NAMALWA (cell line): ENCODE measurements around the gene PYM1.
"Not testable (repeated sequence)": the region's sequence is repeated elsewhere in the genome, so short reads cannot be mapped to it uniquely, and the experiment has no call there.

Experiments used
- DNase-seq: peaks from one replicate; pipeline ENCODE4 v3.0.0-alpha.2; 2015; ENCODE audit warnings: low spot score

The PYM1 gene

DNA sequence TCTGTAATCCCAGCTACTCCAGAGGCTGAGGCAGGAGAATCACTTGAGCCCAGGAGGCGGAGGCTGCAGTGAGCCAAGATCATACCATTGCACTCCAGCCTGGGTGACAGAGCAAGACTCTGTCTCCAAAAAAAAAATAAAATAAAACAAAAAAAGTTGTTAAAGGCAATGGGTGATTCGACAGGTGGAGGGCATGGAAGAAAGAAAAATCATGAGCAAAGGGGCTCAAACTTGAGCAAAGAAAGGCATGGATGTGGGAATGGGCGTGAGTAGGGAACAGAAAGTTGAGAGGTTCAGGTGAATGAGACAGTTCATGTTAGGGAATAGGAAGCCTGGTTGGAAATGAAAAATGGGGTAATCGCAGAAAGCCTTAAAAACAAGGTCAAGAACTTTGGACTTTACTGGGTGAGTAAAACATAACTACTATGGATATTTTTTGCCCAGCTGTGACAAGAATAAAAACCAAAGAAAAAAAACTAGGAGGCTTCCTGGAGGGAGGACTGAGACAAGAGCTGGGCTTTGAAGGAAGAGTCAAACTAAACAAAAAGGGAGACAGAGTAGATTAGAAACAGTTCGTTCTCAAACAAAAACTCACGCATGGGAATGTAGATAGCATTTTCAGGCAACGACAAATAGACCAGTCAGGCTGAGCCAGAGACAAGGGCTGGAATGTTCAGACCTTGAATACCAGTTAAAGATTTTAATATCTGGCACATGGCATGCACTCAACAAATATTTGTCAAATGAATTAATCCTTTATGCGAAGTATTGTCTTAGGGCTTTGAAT lies 18.8 kb downstream of the PYM1 start:
- no peak for DNase-seq

DNA sequence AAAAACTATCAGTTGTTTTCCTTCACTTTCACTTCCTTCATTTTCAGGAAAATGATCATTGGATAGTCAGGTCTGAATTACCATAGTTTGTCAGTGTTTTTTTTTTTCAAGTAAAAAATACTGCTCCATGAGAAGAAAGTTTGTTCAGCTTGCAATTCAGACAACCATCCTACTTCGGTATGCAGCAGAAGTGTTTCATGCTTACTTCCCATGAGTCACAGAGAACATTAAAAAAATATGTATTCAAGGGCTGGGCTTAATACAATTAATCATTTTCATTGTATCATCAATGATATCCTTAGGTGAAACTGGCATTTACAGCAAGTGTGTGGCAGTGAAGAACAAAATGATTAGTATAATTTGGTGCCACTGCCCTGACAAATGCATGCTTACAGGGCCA lies 21.6 kb downstream of the PYM1 start:
- no peak for DNase-seq

DNA sequence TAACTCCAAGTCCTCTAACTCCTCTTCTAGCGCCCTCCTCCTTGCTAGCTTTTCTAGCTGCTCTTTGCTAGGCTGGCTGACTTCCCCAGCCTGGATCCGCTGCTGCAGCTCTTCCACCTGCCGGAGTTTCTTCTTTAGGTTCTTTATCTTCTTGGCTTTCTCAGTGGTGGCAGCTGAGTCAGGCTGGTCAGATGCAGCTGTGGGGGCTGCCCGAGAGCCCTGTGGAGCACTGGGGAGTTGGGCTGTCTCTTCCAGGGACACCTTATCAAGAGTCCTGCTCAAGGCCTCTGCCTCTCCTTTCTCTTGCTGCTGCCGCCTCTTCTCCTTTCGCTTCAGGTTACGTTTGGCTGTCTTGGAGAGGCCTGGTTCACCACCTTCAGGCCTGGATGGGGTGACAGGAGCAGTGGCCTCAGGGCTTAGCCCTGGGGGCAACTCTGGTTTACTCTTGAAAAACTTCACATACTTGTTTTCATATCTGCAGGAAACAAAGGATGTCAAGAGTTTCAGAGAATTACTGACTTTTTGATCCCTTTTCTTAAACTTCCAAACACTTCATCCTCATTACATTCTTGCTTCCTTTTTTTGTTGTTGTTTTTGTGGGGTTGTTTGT lies 25.7 kb downstream of the PYM1 start:
- DNase-seq, result no peak

DNA sequence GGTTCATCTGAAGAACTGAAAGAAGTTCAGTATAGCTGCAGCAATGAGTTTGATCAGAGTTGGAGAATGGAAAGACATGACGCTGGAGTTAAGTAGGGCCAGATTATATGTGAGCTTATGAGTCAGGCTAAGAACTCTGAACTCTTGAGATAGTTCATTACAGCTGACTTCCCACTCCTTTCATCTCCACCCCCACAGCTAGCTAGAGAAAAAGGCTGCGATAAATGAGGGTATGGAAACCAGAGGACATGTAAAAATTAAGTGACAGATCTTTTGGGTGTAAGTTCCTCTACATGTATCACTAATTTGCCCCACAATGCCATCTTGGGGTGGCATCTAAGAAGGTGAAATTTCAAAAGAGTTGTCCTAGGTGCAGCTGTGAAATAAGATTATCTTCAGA lies 28.6 kb downstream of the PYM1 start:
- no peak for DNase-seq

DNA sequence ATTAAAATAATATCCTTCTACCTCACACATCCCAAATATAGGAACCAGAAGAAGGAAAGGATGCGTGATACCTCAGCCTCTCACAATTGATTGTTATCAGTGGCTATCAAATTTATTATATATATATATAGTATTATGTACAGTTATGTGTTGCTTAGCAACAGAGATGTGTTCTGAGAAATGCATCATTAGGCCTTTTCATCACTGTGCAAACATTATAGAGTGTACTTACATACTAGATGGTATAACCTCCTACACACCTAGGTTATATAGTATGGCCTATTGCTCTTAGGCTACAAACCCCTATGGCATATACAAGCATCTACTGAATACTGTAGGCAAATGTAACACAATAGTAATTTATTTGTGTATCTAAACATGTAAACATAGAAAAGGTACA lies 34.0 kb downstream of the PYM1 start:
- DNase-seq, result no peak

DNA sequence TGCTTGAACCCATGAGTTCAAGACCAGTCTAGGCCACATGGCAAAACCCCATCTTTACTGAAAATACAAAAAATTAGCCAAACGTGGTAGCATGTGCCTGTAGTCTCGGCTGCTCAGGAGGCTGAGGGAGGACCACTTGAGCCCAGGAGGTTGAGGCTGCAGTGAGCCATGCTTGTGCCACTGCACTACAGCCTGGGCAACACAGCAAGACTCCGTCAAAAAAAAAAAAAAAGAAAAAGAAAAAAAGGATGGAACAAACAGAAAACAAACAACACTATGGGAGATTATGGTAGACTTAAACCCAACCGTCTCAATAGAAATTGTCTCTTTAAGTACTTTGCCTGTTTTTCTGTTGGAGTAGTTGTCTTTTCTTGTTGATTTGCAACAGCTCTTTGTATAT lies 36.4 kb downstream of the PYM1 start:
- DNase-seq, result no peak

DNA sequence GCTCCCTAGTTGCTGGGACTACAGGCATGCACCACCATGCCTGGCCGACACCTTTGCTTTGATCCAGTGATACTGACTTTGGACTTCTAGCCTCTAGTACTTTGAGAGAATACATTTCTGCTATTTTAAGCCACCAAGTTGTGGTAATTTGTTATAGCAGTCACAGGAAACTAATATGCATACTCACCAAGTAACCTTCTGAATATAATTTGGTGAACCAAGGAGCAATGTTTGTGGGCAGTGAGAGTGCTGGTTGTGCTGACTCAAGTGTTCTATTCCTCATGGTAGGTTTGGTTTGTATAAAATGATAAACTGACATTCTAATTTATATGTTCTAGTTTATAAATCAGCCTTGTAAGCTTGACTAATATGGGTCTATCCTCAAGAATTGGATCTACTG lies 42.6 kb downstream of the PYM1 start:
- no peak for DNase-seq

DNA sequence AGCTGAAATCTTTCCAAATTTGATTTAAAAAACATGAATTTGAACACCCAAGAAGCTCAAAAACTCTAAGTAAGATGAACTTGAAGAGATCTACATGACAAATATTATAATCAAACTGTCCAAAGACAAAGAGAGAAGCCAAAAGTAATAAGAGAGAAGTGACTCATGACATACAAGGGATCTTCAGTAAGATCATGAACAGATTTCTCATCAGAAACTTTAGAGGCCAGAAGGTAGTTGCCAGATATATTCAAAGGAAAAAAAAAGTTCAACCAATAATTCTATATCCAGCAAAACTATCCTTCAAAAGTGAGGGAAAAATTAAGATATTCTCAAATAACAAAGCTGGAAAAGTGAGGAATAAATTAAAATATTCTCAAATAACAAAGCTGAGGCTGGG lies 49.9 kb downstream of the PYM1 start:
- DNase-seq, result no peak

DNA sequence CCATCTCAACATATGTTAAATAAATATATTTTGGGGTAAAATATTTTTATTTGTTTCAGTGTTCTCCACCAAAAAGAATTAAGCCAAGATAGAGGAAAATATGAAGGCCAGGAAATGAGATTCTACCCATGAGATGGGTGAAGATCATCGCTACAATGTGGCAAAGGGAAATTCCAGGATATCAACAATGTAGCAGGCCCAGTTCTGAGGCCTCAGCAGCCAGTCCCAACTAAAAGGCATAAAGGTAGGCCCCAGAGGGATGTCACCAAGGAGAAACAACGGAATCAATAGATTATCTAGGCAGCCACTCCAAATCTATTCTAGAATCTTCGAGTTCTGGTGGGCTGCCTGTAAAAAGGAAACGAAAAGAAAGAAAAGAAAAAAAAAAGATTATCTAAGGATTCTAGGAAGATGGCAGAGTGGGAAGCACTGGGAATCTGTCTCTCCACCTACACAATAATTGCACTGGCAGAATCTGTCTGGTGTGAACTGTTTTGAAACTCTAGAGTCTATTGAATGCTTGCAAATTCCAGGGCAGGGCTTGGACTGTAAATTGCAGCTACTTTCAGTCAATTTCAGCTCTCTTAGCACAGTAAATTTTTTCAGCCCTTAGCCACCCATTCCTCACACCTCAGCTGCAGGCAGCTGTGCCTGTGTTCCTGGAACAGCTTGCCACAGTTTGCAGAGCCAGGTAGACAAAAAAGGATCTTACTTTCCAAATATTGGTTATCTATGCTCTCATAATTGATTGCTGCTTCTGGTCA lies 51.8 kb downstream of the PYM1 start:
- DNase-seq, result no peak

DNA sequence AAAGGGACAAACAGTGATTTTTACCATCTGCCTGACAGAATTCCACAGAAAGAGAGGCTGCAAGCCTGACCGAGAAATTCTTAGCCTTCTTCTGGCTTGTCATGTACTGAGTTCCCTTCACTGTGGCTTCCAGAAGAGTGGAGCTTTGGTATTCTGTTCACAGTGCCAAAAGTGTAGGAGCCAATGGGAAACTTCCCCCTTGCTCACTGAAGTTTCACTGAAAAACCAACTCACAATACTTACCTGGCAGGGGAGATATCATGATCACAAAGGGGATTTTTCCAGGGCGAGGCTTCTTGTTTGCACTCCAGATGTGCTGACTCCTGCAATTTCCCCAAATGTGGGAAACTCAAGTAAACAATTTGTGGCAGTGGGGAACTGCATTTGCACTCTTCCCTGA lies 53.3 kb downstream of the PYM1 start:
- DNase-seq, result no peak

DNA sequence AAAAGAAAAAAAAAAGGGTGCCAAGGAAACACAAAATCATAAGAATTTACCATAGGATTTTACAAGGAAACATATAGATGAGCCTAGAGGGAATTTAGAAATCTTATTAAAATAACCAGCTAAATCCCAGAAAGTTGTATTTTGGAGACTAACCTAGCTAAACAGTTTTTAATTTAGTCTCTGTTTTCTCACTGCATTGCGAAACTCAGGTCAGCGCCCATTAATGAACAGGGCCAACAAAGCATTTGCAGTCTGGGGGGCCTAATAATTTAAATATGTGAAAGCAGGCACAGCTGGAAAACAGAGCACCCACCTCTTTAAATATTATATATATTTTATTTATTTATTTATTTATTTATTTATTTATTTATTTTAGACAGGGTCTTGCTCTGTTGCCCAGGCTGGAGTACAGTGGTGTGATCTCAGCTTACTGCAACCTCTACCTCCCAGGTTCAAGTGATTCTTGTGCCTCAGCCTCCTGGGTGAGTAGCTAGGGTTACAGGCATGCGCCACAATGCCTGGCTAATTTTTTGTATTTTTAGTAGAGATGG lies 61.2 kb downstream of the PYM1 start:
- not testable (repeated sequence) for DNase-seq

DNA sequence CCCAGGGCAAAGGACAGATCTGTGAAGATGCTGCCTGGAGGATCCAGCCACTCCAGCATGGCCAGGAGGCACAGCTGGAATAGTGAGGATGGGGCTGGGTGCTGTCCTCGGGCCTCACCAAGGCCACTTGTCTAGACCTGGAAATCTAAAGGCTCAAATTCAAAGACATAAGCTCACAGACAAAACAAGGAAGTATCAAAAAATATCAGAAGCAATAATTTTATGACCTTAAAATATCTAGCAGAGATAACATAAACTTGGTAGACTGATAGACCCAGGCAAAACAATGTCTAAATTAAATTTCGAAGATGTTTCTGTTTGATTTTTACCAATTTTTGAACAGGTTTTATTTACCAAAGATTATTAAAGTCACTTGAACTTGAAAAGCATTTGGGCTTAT lies 62.4 kb downstream of the PYM1 start:
- no peak for DNase-seq

DNA sequence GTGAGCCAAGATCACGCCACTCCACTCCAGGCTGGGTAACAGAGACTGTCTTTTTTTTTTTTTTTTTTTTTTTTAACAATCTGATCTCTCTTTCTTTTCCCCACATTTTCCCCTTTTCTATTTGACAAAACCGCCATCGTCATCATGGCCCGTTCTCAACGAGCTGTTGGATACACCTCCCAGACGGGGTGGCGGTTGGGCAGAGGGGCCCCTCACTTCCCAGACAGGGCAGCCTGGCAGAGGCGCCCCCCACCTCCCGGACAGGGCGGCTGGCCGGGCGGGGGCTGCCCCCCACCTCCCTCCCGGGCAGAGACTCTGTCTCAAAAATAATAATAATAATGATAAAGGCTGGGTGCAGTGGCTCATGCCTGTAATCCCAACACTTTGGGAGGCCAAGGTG lies 64.8 kb downstream of the PYM1 start:
- DNase-seq, result not testable (repeated sequence)

DNA sequence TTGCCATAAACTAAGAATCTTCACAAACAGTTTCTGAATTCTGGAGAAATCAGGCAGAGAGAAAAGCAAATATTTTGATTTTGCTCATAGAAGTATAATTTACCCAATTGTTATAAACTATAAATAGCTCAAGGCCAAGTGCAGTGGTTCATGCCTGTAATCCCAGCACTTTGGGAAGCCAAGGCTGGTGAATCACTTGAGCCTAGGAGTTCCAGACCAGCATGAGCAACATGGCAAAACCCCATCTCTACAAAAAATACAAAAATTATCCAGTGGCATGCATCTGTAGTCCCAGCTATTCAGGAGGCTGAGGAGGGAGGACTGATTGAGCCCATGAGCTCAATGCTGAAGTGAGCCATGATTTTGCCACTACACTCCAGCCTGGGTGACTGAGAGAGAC lies 65.4 kb downstream of the PYM1 start:
- no peak for DNase-seq

DNA sequence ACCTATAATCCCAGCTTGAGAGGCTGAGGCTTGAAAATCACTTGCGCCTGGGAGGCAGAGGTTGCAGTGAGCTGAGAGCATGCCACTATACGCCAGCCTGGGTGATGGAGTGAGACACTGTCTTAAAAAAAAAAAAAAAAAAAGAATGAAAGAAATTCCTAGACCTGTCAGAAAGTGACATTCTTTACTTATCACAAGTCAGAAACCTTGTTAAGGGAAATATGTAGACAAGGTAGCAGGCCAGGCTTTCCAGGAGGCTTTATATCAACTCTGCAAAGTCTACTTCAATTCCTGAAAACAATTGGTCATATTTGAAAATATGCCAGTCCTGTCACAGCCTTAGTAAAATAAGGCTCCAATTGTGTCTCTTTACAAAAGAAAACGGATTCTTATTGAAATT lies 65.8 kb downstream of the PYM1 start:
- DNase-seq, result no peak

DNA sequence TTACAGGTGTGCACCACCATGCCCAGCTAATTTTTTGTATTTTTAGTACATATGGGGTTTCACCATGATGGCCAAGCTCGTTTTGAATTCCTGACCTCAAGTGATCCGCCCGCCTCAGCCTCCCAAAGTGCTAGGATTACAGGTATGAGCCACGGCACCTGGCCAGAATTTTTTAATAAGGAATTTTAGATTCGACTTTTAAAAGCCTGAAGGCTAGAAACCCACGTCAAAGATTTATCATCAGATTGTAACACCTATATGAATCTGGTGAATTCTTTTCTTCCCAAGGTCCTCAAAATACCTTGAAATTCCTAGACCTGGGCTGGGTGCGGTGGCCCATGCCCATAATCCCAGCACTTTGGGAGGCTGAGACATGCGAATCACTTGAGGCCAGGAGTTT lies 66.3 kb downstream of the PYM1 start:
- no peak for DNase-seq

DNA sequence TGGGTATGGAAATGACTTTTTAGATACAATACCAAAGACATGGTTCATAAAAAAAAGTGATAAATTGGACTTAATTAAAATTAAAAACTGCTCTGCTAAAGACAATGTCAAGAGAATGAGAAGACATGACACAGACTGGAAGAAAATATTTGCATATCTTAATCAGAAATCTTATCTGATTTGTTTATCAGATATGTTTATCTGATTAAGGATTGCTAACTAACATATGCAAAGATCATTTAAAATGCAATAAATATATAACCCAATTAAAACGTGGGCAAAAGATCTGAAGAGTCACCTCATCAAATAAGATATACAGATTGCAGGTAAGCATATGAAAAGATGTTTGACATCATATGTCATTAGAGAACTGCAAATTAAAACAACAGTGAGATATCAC lies 75.0 kb downstream of the PYM1 start:
- DNase-seq, result no peak
